ENCODE results near the gene JPT1.

DNA sequence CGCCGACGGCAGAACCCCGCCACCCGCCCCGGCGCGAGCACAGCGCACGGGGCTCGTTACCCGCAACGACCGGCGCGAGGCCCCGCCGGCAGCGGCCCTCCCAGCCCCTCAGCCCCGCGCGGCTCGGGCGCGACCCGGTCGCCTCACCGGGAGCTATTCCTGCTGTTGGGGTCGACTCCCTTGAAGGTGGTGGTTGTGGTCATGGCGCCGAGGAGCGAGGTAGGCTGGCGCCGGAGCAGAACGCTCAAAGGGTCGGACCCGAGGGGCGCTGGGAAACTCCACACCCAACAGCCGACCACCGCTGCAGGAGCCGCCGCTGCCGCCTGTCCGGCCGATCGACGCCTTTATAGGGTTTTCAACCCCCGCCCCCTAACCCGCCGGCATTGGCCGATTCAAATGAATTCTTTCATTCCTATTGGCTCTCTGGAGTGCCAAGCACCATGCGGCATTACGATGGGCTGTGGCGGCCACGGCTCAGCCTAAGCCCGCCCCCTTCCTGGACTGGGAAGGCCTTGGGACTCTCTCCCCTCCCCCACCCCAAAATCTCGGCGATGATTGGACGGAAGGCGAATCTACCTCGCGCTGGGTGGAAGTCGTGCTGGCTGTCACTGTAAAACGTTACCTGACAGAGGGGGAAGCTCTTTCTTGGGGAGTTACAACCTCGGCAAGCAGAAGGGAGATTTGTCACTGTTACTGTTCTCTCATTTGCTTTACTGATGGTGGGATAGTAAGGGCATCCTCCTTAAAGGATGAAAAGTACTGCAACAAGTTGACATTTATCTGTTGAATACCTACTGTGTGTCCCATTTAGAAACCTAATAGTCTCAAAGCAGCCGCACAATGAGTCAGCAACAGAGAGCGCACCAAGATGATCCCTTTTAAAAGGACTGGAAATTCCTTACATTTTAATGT lies at the start of gene JPT1:
- no peak for TF ChIP-seq CTCF (IDR thresholded peaks at IDR 0.05; ENCODE audit: low read depth, low read length, poor library complexity, severe bottlenecking)
- no peak for TF ChIP-seq EZH2phosphoT487 (IDR thresholded peaks at IDR 0.05; ENCODE audit: borderline replicate concordance, low read length)
